SIG-M5 (cell line): ENCODE measurements around the gene RIC8B.

ENCODE experiments used
- DNase-seq: peaks from one replicate; lab custom pipeline; 2025; lab: John Stamatoyannopoulos, UW

Gene RIC8B

GRCh38 chr12:106801830-106802533 lies 27.5 kb downstream of the RIC8B start:
- DNase-seq: no peak

GRCh38 chr12:106804668-106805067 lies 30.2 kb downstream of the RIC8B start:
- DNase-seq: no peak

- no peak for DNase-seq
Measured at GRCh38 chr12:106814714-106815113, 40.2 kb downstream of the RIC8B start.

- no peak for DNase-seq
Measured at GRCh38 chr12:106815741-106816140, 41.3 kb downstream of the RIC8B start.

- DNase-seq: no peak
Measured at GRCh38 chr12:106816231-106816630, 41.7 kb downstream of the RIC8B start.

- no peak for DNase-seq
Measured at GRCh38 chr12:106819991-106820390, 45.5 kb downstream of the RIC8B start.

GRCh38 chr12:106831699-106832098 lies 57.2 kb downstream of the RIC8B start:
- DNase-seq: no peak

GRCh38 chr12:106837782-106838181 lies 63.3 kb downstream of the RIC8B start:
- no peak for DNase-seq

GRCh38 chr12:106839333-106839732 lies 64.9 kb downstream of the RIC8B start:
- DNase-seq: no peak

- no peak for DNase-seq
Measured at GRCh38 chr12:106840243-106840642, 65.8 kb downstream of the RIC8B start.

GRCh38 chr12:106841510-106842302 lies 67.2 kb downstream of the RIC8B start:
- no peak for DNase-seq

GRCh38 chr12:106845902-106846301 lies 71.4 kb downstream of the RIC8B start:
- DNase-seq: no peak

GRCh38 chr12:106847861-106848260 lies 73.4 kb downstream of the RIC8B start:
- DNase-seq: no peak

- no peak for DNase-seq
Measured at GRCh38 chr12:106851306-106851705, 76.8 kb downstream of the RIC8B start.

GRCh38 chr12:106854723-106855122 lies 80.2 kb downstream of the RIC8B start:
- DNase-seq: no peak

- DNase-seq: no peak
Measured at GRCh38 chr12:106855221-106855758, 80.8 kb downstream of the RIC8B start.

GRCh38 chr12:106861984-106862916 lies 87.8 kb downstream of the RIC8B start:
- no peak for DNase-seq

GRCh38 chr12:106863189-106863588 lies 88.7 kb downstream of the RIC8B start:
- no peak for DNase-seq

- no peak for DNase-seq
Measured at GRCh38 chr12:106865683-106866082, 91.2 kb downstream of the RIC8B start.

GRCh38 chr12:106866426-106867080 lies 92.1 kb downstream of the RIC8B start:
- no peak for DNase-seq

GRCh38 chr12:106867651-106868050 lies 93.2 kb downstream of the RIC8B start:
- no peak for DNase-seq
